Measurements from ENCODE around the gene MAP3K10. TPM values are rescaled to one million over a fixed set of nuclear protein-coding genes. Genes with fewer than 3 reads are reported as not detected.

Gene MAP3K10
- total RNA-seq, 1 donor = 8.3 TPM

GRCh38 chr19:40231544-40232424 is 40.6 kb downstream of the MAP3K10 start:
- DNase-seq (ENCODE audit: low read depth in 2 of 3, low spot score in 2 of 3) = no peak

GRCh38 chr19:40232479-40232878 is 41.3 kb downstream of the MAP3K10 start:
- no peak for DNase-seq (ENCODE audit: low read depth in 2 of 3, low spot score in 2 of 3)

GRCh38 chr19:40232949-40233810 is 42.0 kb downstream of the MAP3K10 start:
- DNase-seq (ENCODE audit: low read depth in 2 of 3, low spot score in 2 of 3) = no peak

DNA sequence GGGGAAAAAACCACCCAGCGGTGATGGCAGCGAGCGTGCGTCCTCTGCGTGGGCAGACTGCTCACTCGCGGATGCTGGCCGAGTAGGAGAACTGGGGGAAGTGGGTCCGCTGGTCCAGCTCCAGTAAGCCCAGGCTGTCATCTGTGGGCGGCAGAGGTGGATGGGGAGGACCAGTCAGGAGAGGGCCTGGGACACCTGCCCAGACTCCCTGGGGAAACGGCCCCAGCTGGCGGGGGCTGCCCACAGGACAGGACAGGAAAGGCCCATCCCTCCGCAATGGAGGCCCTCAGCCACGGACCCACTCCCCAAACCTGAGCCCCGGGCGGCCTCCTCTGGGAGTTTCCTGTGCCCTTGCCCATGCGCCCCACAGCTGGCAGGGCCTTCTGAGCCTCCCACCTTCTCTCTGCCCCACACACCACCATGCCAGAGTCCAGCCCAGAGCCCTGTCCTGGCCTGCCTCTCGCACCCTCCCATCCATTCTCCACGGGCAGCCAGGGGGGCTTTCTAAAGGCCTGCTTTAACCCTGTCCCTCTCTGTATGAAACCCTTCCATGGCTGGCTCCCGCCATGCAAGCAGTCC is 42.7 kb downstream of the MAP3K10 start:
- DNase-seq (ENCODE audit: low read depth in 2 of 3, low spot score in 2 of 3) = no peak

DNA sequence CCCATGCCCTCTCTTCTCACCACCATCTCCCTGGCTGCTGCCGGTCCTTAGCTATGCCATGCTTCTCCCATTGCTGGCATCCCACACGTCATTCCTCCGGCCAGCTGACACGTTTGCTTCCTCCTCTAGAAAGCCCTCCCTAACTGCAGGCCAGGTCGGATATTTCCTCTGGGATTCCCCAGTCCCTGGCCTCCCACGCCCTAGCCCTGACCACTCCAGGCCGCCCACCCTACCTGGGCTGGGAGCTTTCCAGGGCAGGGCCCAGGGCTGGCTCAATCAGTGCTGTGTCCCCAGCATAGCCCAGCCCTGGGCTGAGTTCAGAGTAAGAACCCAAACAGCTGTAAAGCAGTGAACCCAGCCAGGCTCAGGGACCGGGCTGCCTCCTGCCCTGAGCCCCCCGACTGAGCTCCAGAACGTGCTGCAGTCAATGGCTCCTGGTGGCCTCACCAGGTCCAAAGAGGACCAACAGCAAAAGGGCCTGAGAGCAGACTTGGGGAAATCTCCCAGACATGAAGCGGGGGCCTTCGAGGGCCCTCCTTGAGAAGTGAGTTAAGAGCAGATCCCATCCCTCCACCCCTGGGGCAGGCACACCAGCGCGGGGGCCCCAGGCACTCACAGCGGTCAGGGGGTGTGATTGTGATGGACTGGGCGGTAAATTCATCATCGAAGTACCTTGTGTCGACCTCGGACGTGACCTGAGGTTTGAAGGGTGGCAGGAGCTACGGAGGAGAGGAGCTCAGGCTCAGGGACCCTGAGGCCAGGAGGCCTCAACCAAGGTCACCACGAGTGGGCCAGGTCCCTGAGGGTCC is 43.4 kb downstream of the MAP3K10 start:
- DNase-seq (ENCODE audit: low read depth in 2 of 3, low spot score in 2 of 3) = no peak

GRCh38 chr19:40235238-40236025 is 44.2 kb downstream of the MAP3K10 start:
- DNase-seq (ENCODE audit: low read depth in 2 of 3, low spot score in 2 of 3) = no peak

DNA sequence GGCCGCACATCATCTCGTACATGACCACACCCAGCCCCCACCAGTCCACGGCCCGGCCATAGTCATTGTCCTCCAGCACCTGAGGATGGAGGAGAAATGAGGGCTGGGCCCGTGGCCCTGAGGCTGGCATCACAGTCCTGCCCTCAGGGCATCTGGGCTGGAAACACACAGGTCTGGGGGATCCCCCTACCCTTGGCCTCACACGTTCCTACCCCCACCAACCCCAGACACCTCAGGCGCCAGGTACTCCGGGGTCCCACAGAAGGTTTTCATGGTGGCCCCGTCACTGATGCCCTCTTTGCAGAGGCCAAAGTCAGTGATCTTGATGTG is 44.8 kb downstream of the MAP3K10 start:
- DNase-seq (ENCODE audit: low read depth in 2 of 3, low spot score in 2 of 3) = no peak

- no peak for DNase-seq (ENCODE audit: low read depth in 2 of 3, low spot score in 2 of 3)
Measured at GRCh38 chr19:40236366-40236765, 45.1 kb downstream of the MAP3K10 start.

- no peak for DNase-seq (ENCODE audit: low read depth in 2 of 3, low spot score in 2 of 3)
Measured at GRCh38 chr19:40237791-40238190, 46.6 kb downstream of the MAP3K10 start.

DNA sequence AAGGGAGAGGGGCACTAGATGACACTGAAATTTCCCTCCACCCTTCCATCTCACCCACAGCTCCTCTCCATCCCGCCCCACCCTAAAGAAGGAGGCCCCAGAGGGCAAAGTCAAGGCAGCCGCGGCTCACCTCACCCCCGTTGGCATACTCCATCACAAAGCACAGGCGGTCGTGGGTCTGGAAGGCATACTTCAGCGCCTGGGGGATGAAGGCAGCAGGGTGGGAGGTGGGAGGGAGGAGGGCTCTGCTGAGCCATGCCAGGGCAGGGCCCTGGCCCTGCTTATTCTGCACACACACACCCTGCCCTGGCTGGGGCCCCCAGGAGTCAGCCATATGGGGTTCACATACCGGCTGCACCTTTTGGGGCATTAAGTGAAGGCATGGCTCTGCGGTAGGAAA is 47.5 kb downstream of the MAP3K10 start:
- DNase-seq (ENCODE audit: low read depth in 2 of 3, low spot score in 2 of 3) = no peak

DNA sequence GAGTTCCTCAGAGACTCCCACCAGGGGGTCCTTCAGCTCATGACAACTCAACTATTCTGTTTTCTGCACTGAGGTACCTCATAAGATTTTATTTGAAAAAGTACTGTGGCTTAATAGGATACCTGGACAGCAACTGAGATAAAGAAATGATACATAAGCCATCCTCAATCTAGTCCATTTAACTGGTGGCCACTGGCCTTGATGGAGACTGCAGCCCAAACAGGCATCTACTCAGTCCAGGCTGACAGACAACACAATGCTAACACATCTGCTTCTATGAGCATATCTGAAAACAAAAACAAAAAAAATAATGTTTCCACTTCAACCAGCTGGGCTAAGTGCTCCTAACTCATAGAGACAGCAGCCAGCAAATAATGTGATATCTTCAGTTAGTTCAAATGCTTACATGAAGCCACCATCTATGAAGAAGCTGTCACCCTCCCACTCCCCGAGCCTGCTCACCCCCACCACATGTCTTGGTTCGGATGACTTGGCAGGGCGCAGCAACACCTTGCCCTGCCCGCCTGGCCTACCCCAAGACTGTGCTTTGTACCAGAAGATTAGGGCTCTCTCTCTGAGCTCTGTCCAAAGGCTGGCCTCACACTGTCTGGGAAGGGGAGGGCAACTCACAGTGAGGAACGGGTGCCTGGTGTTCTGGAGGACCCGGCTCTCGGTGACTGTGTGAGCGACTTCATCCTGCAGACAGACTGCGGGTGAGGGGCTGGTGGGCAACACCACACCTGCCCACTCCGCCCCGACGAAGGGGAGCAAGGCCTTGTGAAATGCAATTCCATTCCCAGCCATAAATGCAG is 48.4 kb downstream of the MAP3K10 start:
- no peak for DNase-seq (ENCODE audit: low read depth in 2 of 3, low spot score in 2 of 3)

- DNase-seq (ENCODE audit: low read depth in 2 of 3, low spot score in 2 of 3) = no peak
Measured at GRCh38 chr19:40240332-40240731, 49.1 kb downstream of the MAP3K10 start.

- DNase-seq (ENCODE audit: low read depth in 2 of 3, low spot score in 2 of 3) = no peak
Measured at GRCh38 chr19:40241125-40241808, 50.0 kb downstream of the MAP3K10 start.

- DNase-seq (ENCODE audit: low read depth in 2 of 3, low spot score in 2 of 3) = no peak
Measured at GRCh38 chr19:40241809-40242384, 50.7 kb downstream of the MAP3K10 start.

GRCh38 chr19:40242480-40242879 is 51.3 kb downstream of the MAP3K10 start:
- DNase-seq (ENCODE audit: low read depth in 2 of 3, low spot score in 2 of 3) = no peak

DNA sequence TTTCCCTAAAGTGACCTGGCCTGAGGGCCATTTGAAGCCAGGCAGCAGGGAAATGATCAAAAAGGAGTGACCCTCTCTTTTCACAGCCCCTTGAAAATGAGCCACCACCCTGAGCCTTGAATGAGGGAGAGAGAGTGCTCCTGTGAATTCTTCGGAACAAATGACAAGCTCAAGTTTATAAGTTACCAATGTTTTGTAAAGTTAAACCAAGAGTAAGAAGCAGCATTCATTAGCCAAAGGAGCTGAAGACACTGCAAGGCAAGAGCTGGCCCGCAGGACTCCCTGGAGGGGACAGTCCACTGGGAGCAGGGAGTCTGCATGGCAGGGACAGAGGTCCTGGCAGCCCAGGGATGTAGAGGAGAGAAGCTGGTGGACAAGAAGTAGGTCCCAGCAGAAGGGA is 52.0 kb downstream of the MAP3K10 start:
- no peak for DNase-seq (ENCODE audit: low read depth in 2 of 3, low spot score in 2 of 3)

DNA sequence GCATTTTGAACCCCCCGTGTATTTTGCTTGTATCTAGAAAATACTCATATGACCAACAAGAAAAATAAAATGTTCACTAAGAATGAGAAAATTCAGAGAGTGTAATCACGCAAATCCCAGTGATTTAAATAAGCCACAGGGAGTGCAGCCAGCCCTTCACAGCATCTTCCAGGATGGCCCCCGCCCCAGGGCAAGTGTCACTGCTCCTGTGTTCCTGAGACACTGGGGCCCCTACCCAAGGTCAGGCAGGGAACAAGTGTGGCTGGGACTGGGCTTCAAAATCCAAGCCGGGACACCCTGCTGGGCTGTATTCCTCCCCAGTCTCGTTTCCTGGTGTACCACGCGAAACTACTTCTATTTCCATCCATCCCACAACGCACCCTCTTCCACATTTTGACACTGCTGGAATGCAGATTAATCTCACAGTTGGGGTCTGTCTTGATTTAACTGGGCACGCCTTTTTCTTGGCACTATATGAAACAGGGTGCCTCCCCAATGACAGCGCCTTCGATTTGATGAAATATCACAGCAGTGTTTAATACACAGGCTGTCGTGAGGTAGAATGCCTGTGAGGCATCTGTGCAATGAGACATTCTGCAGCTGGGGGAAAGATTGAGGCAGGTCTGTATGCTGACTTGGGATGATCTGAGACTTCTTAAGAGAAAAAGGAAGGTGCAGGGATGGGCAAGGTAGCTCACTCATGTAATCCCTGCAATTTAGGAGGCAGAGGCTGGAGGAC is 53.5 kb downstream of the MAP3K10 start:
- no peak for DNase-seq (ENCODE audit: low read depth in 2 of 3, low spot score in 2 of 3)
